GM10266 (cell line): Measurements from ENCODE around the gene CNBD2.
"Not testable (repeated sequence)": the region's sequence is repeated elsewhere in the genome, so short reads cannot be mapped to it uniquely, and the experiment has no call there.

ENCODE experiments used
- DNase-seq: peaks from one replicate; pipeline ENCODE4 v3.0.0; 2012; ENCODE audit errors: extremely low spot score
- CTCF ChIP-seq: IDR thresholded peaks from 2 replicates; pipeline ENCODE4 v1.5.1; 2012; ENCODE audit warnings: mild to moderate bottlenecking, low read depth; ENCODE audit not compliant: control insufficient read depth, insufficient read depth; ENCODE audit errors: missing control alignments

The CNBD2 gene

GRCh38 chr20:35954907-35955251 is 13.5 kb upstream of the CNBD2 start:
- no peak for TF ChIP-seq CTCF
- no peak for DNase-seq

GRCh38 chr20:35956616-35957015 is 11.8 kb upstream of the CNBD2 start:
- no peak for DNase-seq
- no peak for TF ChIP-seq CTCF

GRCh38 chr20:35959291-35959690 is 9.1 kb upstream of the CNBD2 start:
- not testable (repeated sequence) for DNase-seq

- DNase-seq, result no peak
- TF ChIP-seq CTCF, result no peak
Measured at GRCh38 chr20:35963878-35964277, 4.5 kb upstream of the CNBD2 start.

- no peak for TF ChIP-seq CTCF
- no peak for DNase-seq
Measured at GRCh38 chr20:35968930-35969329, 540 bp downstream of the CNBD2 start.

- no peak for TF ChIP-seq CTCF
- no peak for DNase-seq
Measured at GRCh38 chr20:35971981-35972380, 3.6 kb downstream of the CNBD2 start.

GRCh38 chr20:35972462-35972861 is 4.1 kb downstream of the CNBD2 start:
- no peak for DNase-seq
- no peak for TF ChIP-seq CTCF

- no peak for TF ChIP-seq CTCF
- DNase-seq, result no peak
Measured at GRCh38 chr20:35974256-35974655, 5.9 kb downstream of the CNBD2 start.
